ENCODE measurements around the gene SUSD3.
"Not testable (repeated sequence)": the region's sequence is repeated elsewhere in the genome, so short reads cannot be mapped to it uniquely, and the experiment has no call there.

The SUSD3 gene

DNA sequence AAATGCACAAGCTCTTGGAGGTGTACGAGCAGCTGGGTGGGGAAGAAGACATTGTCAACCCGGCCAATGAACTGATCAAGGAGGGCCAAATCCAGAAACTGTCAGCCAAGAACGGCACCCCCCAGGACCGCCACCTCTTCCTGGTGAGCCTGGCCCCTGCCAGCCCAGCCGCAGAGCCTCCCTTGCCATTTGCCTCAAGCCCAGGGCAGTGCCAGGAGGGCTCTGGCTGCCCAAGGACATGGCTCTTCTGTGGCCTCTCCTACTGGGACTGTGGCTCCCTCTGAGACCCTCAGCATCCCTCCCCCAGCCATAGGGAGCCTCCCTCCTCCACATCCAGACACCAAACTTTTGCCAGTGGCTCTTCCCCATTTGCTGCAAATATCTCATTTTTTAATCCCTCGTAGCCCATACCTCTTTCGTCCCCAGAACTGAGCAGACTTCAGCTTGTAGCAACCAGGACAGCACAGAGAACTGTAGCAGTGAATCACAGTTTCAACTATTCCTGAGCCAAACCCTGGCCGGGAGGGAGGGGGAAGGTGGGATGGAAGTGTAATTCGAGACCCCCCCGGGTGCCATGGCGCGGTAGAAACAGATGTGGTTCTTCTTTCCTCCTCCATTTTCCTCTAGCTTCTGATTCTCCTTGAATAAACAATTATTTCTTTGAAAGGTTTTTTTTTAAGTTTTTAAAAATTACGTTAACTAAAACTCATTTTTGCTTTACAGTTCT is 44.5 kb upstream of the SUSD3 start:
- TF ChIP-seq, protein P1, sequence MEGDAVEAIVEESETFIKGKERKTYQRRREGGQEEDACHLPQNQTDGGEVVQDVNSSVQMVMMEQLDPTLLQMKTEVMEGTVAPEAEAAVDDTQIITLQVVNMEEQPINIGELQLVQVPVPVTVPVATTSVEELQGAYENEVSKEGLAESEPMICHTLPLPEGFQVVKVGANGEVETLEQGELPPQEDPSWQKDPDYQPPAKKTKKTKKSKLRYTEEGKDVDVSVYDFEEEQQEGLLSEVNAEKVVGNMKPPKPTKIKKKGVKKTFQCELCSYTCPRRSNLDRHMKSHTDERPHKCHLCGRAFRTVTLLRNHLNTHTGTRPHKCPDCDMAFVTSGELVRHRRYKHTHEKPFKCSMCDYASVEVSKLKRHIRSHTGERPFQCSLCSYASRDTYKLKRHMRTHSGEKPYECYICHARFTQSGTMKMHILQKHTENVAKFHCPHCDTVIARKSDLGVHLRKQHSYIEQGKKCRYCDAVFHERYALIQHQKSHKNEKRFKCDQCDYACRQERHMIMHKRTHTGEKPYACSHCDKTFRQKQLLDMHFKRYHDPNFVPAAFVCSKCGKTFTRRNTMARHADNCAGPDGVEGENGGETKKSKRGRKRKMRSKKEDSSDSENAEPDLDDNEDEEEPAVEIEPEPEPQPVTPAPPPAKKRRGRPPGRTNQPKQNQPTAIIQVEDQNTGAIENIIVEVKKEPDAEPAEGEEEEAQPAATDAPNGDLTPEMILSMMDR (IDR thresholded peaks at IDR 0.05; ENCODE audit: low read length, missing control alignments), result no peak
- H3K4me3 ChIP-seq (replicated peaks; ENCODE audit: low read depth, low read length), result no peak overlapping the region
- no peak for DNase-seq (ENCODE audit: low read depth)

- DNase-seq (ENCODE audit: low read depth); H3K4me3 ChIP-seq (replicated peaks; ENCODE audit: low read depth, low read length): not testable (repeated sequence)
These were observed 43.3 kb upstream of the SUSD3 start for GRCh38 chr9:93015190-93015589.

- no peak for DNase-seq (ENCODE audit: low read depth)
- no peak overlapping the region for H3K4me3 ChIP-seq (replicated peaks; ENCODE audit: low read depth, low read length)
- TF ChIP-seq, protein P1 (IDR thresholded peaks at IDR 0.05; ENCODE audit: low read length, missing control alignments), result no peak
These were observed 40.9 kb upstream of the SUSD3 start for GRCh38 chr9:93017621-93018020.

GRCh38 chr9:93020151-93020550 is 38.4 kb upstream of the SUSD3 start:
- TF ChIP-seq, protein P1 (IDR thresholded peaks at IDR 0.05; ENCODE audit: low read length, missing control alignments), result no peak
- no peak for DNase-seq (ENCODE audit: low read depth)
- H3K4me3 ChIP-seq (replicated peaks; ENCODE audit: low read depth, low read length), result no peak overlapping the region

- no peak overlapping the region for H3K4me3 ChIP-seq (replicated peaks; ENCODE audit: low read depth, low read length)
- no peak for DNase-seq (ENCODE audit: low read depth)
- TF ChIP-seq, protein P1 (IDR thresholded peaks at IDR 0.05; ENCODE audit: low read length, missing control alignments), result no peak
These were observed 37.5 kb upstream of the SUSD3 start for GRCh38 chr9:93020771-93021670.

DNA sequence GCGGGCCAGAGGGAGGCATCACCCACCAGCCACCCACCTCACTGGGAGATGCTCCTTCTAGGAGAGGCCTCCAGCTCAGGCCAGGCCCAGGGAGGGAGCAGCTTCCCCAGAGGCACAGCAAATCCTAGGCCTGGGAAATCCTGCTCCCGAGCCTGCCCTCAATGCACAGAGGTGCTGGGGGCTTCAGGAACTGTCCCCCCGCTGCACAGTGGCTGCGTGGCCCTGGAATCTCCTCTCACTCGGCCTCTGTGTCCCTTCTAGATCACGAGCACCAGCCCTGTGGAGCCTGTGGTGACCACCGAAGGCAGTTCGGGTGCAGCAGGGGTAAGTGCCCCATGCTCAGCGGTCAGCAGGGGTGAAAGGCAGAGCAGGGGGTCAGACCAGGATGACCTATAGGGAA is 36.4 kb upstream of the SUSD3 start:
- H3K4me3 ChIP-seq (replicated peaks; ENCODE audit: low read depth, low read length), result no peak overlapping the region
- TF ChIP-seq, protein P1 (IDR thresholded peaks at IDR 0.05; ENCODE audit: low read length, missing control alignments), result no peak
- DNase-seq (ENCODE audit: low read depth), result no peak

DNA sequence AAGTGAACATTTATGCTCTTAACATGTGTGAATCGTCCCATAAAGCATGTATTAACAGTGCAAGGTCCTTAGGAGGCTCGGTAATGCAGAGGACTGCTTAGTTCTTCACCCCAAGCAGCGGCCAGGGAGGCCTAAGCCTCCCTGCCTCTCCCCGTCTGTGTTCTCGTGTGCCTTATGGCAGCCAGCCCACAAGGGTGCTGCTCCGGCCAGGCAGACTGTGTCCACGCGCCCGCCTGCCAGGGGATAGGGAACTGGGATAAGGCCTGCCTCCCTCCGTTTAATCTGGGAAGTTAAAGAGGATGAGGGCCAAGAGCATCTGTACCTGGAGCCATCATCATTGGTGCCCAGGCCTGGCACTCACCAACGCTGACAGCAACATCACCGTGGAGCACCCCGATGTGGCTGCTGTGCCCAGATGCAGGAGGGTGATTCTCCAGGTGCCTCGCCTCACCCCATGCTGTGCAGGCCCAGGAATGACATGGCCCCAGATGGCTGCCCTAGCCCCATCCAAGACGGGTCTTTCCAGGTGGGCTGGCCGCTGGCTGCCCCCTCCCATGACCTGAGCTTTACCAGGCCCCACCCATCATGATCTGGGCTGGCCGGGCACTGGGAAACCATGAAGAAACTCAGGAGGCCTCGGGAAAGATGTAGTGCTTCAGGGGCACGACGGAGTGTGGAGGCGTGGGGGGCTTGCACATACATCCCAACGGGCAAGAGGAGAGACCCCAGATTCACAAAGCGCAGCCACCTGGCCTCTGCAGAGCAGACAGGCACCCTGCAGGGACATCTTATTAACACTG is 35.6 kb upstream of the SUSD3 start:
- TF ChIP-seq, protein P1 (IDR thresholded peaks at IDR 0.05; ENCODE audit: low read length, missing control alignments), result no peak
- no peak overlapping the region for H3K4me3 ChIP-seq (replicated peaks; ENCODE audit: low read depth, low read length)
- no peak for DNase-seq (ENCODE audit: low read depth)

All from fibroblast of pulmonary artery (primary cell).